Progenitor cell of endocrine pancreas (in vitro differentiated cells): ENCODE data around the gene DRC3. TPM values are rescaled to one million over a fixed set of nuclear protein-coding genes. Genes with fewer than 3 reads are reported as not detected.
"Not testable (repeated sequence)": the region's sequence is repeated elsewhere in the genome, so short reads cannot be mapped to it uniquely, and the experiment has no call there.

ENCODE experiments used
- DNase-seq: peaks from one replicate; pipeline ENCODE4 v3.0.0; 2021; ENCODE audit warnings: low spot score; ENCODE audit not compliant: unreplicated experiment
- H3K27ac Mint-ChIP-seq: 2 replicates; pipeline ENCODE4 v1.8.0; 2021; ENCODE audit warnings: mild to moderate bottlenecking, moderate library complexity, mixed read lengths
- H3K27me3 Mint-ChIP-seq: 2 replicates; pipeline ENCODE4 v1.8.0; 2021; ENCODE audit warnings: mixed read lengths
- H3K36me3 Mint-ChIP-seq: 2 replicates; pipeline ENCODE4 v1.8.0; 2022; ENCODE audit warnings: mixed read lengths; ENCODE audit not compliant: insufficient read depth
- H3K4me1 Mint-ChIP-seq: 2 replicates; pipeline ENCODE4 v1.8.0; 2021; ENCODE audit warnings: low read depth, mixed read lengths
- H3K4me3 Mint-ChIP-seq: 2 replicates; pipeline ENCODE4 v1.8.0; 2021; ENCODE audit warnings: low read depth, mild to moderate bottlenecking, moderate library complexity, mixed read lengths
- H3K9me3 Mint-ChIP-seq: 2 replicates; pipeline ENCODE4 v1.8.0; 2021; ENCODE audit warnings: low read depth, mixed read lengths
- CTCF ChIP-seq: fragments of 200-600 bp; sonication (generic); IDR thresholded peaks from one replicate; pipeline ENCODE4 v1.5.0; 2021; ENCODE audit warnings: antibody characterized with exemption, mild to moderate bottlenecking; ENCODE audit not compliant: unreplicated experiment
- total RNA-seq: library from RNA; stranded (reverse); gene quantifications from 2 replicates; pipeline ENCODE4 v1.2.1, GENCODE V29; 2021

DRC3 gene
- total RNA-seq, 1 donor from 2014 or later, result 15.4 TPM

GRCh38 chr17:17993852-17994251 lies 21.2 kb downstream of the DRC3 start:
- H3K27ac Mint-ChIP-seq, result no peak overlapping the region
- H3K36me3 Mint-ChIP-seq, result peaks cover 2% of the 10 kb centered on the region
- H3K4me3 Mint-ChIP-seq, result no peak overlapping the region
- H3K27me3 Mint-ChIP-seq, result no peaks in the 10 kb centered on the region
- H3K9me3 Mint-ChIP-seq, result no peaks in the 10 kb centered on the region
- peaks cover 2% of the 10 kb centered on the region for H3K4me1 Mint-ChIP-seq
- TF ChIP-seq CTCF, result no peak
- DNase-seq, result no peak

GRCh38 chr17:17994271-17995069 lies 21.8 kb downstream of the DRC3 start:
- Mint-ChIP-seq H3K9me3 (no peaks in the 10 kb centered on the region), H3K4me1 (peaks cover 2% of the 10 kb centered on the region), H3K4me3 (no peak overlapping the region), H3K27me3 (no peaks in the 10 kb centered on the region), H3K36me3 (peaks cover 2% of the 10 kb centered on the region), H3K27ac (peak overlapping the region; percentile 22)
- no peak for DNase-seq
- peak; percentile 51 for TF ChIP-seq CTCF

- H3K36me3 Mint-ChIP-seq, H3K27ac Mint-ChIP-seq, H3K27me3 Mint-ChIP-seq: not testable (repeated sequence)
Observed at GRCh38 chr17:17995887-17996286, 23.2 kb downstream of the DRC3 start.

GRCh38 chr17:17998934-17999333 lies 26.3 kb downstream of the DRC3 start:
- Mint-ChIP-seq H3K27me3 (no peaks in the 10 kb centered on the region), H3K9me3 (no peaks in the 10 kb centered on the region), H3K4me1 (peaks cover 2% of the 10 kb centered on the region), H3K27ac (no peak overlapping the region), H3K36me3 (peaks cover 2% of the 10 kb centered on the region), H3K4me3 (no peak overlapping the region)
- DNase-seq, result no peak
- TF ChIP-seq CTCF, result no peak

More at GRCh38 chr17:17995887-17996286, 23.2 kb downstream of the DRC3 start:
- H3K9me3 Mint-ChIP-seq, H3K4me1 Mint-ChIP-seq, H3K4me3 Mint-ChIP-seq, DNase-seq: not testable (repeated sequence)

- Mint-ChIP-seq H3K36me3 (peaks cover 2% of the 10 kb centered on the region), H3K27me3 (no peaks in the 10 kb centered on the region), H3K4me1 (peaks cover 2% of the 10 kb centered on the region), H3K9me3 (no peaks in the 10 kb centered on the region), H3K27ac (no peak overlapping the region), H3K4me3 (no peak overlapping the region)
- no peak for DNase-seq
- TF ChIP-seq CTCF, result no peak
Observed at GRCh38 chr17:17999364-18000029, 26.8 kb downstream of the DRC3 start.
